Osteocyte (in vitro differentiated cells): ENCODE results near the gene CFAP46. TPM values are rescaled to one million over a fixed set of nuclear protein-coding genes. Genes with fewer than 3 reads are reported as not detected.

ENCODE experiments used
- DNase-seq: peaks from one replicate; pipeline ENCODE4 v3.0.0; 2021; ENCODE audit warnings: mixed read lengths; ENCODE audit not compliant: unreplicated experiment; ENCODE audit errors: extremely low spot score
- H3K27ac Mint-ChIP-seq: one replicate; pipeline ENCODE4 v1.8.0; 2021; ENCODE audit warnings: mild to moderate bottlenecking, mixed read lengths; ENCODE audit not compliant: unreplicated experiment
- H3K27me3 Mint-ChIP-seq: one replicate; pipeline ENCODE4 v1.8.0; 2021; ENCODE audit warnings: mixed read lengths; ENCODE audit not compliant: unreplicated experiment
- H3K36me3 Mint-ChIP-seq: one replicate; pipeline ENCODE4 v1.8.0; 2021; ENCODE audit warnings: mixed read lengths; ENCODE audit not compliant: unreplicated experiment
- H3K4me1 Mint-ChIP-seq: one replicate; pipeline ENCODE4 v1.8.0; 2021; ENCODE audit warnings: mixed read lengths; ENCODE audit not compliant: unreplicated experiment
- H3K4me3 Mint-ChIP-seq: one replicate; pipeline ENCODE4 v1.8.0; 2021; ENCODE audit warnings: mild to moderate bottlenecking, moderate library complexity, mixed read lengths; ENCODE audit not compliant: unreplicated experiment
- H3K9me3 Mint-ChIP-seq: one replicate; pipeline ENCODE4 v1.8.0; 2021; ENCODE audit warnings: mixed read lengths; ENCODE audit not compliant: unreplicated experiment
- CTCF ChIP-seq: fragments of 200-600 bp; sonication (generic); IDR thresholded peaks from 2 replicates; pipeline ENCODE4 v1.5.0; 2021; ENCODE audit warnings: antibody characterized with exemption, mild to moderate bottlenecking, moderate library complexity
- total RNA-seq: library from RNA; stranded (reverse); gene quantifications from 2 replicates; pipeline ENCODE4 v1.2.1, GENCODE V29; 2021

The CFAP46 gene
- total RNA-seq, 1 donor from 2014 or later = 0.56 TPM

GRCh38 chr10:132763545-132763944 is 178.8 kb downstream of the CFAP46 start:
- peaks cover 5% of the 10 kb centered on the region for H3K9me3 Mint-ChIP-seq
- H3K27me3 Mint-ChIP-seq = no peaks in the 10 kb centered on the region
- TF ChIP-seq CTCF = no peak
- H3K4me1 Mint-ChIP-seq = no peaks in the 10 kb centered on the region
- no peak for DNase-seq
- H3K36me3 Mint-ChIP-seq = peaks cover 21% of the 10 kb centered on the region
- H3K4me3 Mint-ChIP-seq = no peak overlapping the region
- no peak overlapping the region for H3K27ac Mint-ChIP-seq

GRCh38 chr10:132762267-132762666 is 180.1 kb downstream of the CFAP46 start:
- DNase-seq = no peak
- TF ChIP-seq CTCF = no peak
- H3K27ac Mint-ChIP-seq = no peak overlapping the region
- H3K9me3 Mint-ChIP-seq = peaks cover 5% of the 10 kb centered on the region
- H3K36me3 Mint-ChIP-seq = peaks cover 17% of the 10 kb centered on the region
- no peaks in the 10 kb centered on the region for H3K4me1 Mint-ChIP-seq
- H3K4me3 Mint-ChIP-seq = no peak overlapping the region
- H3K27me3 Mint-ChIP-seq = no peaks in the 10 kb centered on the region

- peaks cover 5% of the 10 kb centered on the region for H3K9me3 Mint-ChIP-seq
- no peak for TF ChIP-seq CTCF
- H3K36me3 Mint-ChIP-seq = peaks cover 17% of the 10 kb centered on the region
- H3K27me3 Mint-ChIP-seq = no peaks in the 10 kb centered on the region
- no peaks in the 10 kb centered on the region for H3K4me1 Mint-ChIP-seq
- no peak overlapping the region for H3K27ac Mint-ChIP-seq
- H3K4me3 Mint-ChIP-seq = no peak overlapping the region
- DNase-seq = no peak
Observed at GRCh38 chr10:132761395-132762060, 180.8 kb downstream of the CFAP46 start.

- Mint-ChIP-seq H3K27me3 (no peaks in the 10 kb centered on the region), H3K27ac (no peak overlapping the region), H3K9me3 (peaks cover 5% of the 10 kb centered on the region), H3K36me3 (peaks cover 22% of the 10 kb centered on the region), H3K4me3 (no peak overlapping the region), H3K4me1 (no peaks in the 10 kb centered on the region)
- no peak for TF ChIP-seq CTCF
- DNase-seq = no peak
Observed at GRCh38 chr10:132758865-132759264, 183.5 kb downstream of the CFAP46 start.

Other genes with a start within 250 kb of the CFAP46 start
- gene NKX6-2, start 156.4 kb downstream of the CFAP46 start, total RNA-seq = not detected in 2 replicates
- gene ADGRA1, start 145.4 kb upstream of the CFAP46 start, total RNA-seq = not detected in 2 replicates
- not detected in 2 replicates for gene KNDC1, start 217.6 kb upstream of the CFAP46 start, total RNA-seq